Measurements from ENCODE around the gene NR3C2. TPM values are rescaled to one million over a fixed set of nuclear protein-coding genes. Genes with fewer than 3 reads are reported as not detected.
A peak's percentile ranks its signal among the peaks of the same experiment; 100 is the strongest.

Gene NR3C2
- total RNA-seq, 1 donor from 2014 or later, result 2.7 TPM

GRCh38 chr4:148426643-148427042 is 15.6 kb downstream of the NR3C2 start:
- Mint-ChIP-seq H3K4me3 (ENCODE audit: low read depth) (no peak overlapping the region), H3K9me3 (ENCODE audit: low read depth) (no peaks in the 10 kb centered on the region), H3K27ac (no peak overlapping the region), H3K27me3 (peaks cover 4% of the 10 kb centered on the region), H3K36me3 (ENCODE audit: insufficient read depth) (no peaks in the 10 kb centered on the region), H3K4me1 (ENCODE audit: low read depth) (peaks cover 12% of the 10 kb centered on the region)
- TF ChIP-seq CTCF (IDR thresholded peaks at IDR 0.05; ENCODE audit: unreplicated experiment), result no peak
- no peak for DNase-seq (ENCODE audit: low spot score, unreplicated experiment)

- Mint-ChIP-seq H3K27ac (no peak overlapping the region), H3K4me3 (ENCODE audit: low read depth) (no peak overlapping the region), H3K4me1 (ENCODE audit: low read depth) (peaks cover 4% of the 10 kb centered on the region), H3K27me3 (peaks cover 4% of the 10 kb centered on the region), H3K36me3 (ENCODE audit: insufficient read depth) (no peaks in the 10 kb centered on the region), H3K9me3 (ENCODE audit: low read depth) (no peaks in the 10 kb centered on the region)
- peak; percentile 14 for TF ChIP-seq CTCF (IDR thresholded peaks at IDR 0.05; ENCODE audit: unreplicated experiment)
- no peak for DNase-seq (ENCODE audit: low spot score, unreplicated experiment)
Observed at GRCh38 chr4:148425327-148426110, 16.7 kb downstream of the NR3C2 start.

GRCh38 chr4:148420397-148420796 is 21.8 kb downstream of the NR3C2 start:
- Mint-ChIP-seq H3K9me3 (ENCODE audit: low read depth) (no peaks in the 10 kb centered on the region), H3K36me3 (ENCODE audit: insufficient read depth) (no peaks in the 10 kb centered on the region), H3K27ac (no peak overlapping the region), H3K27me3 (no peaks in the 10 kb centered on the region), H3K4me1 (ENCODE audit: low read depth) (peaks cover 1% of the 10 kb centered on the region), H3K4me3 (ENCODE audit: low read depth) (no peak overlapping the region)
- DNase-seq (ENCODE audit: low spot score, unreplicated experiment), result no peak
- no peak for TF ChIP-seq CTCF (IDR thresholded peaks at IDR 0.05; ENCODE audit: unreplicated experiment)

GRCh38 chr4:148415500-148415899 is 26.7 kb downstream of the NR3C2 start:
- no peak for DNase-seq (ENCODE audit: low spot score, unreplicated experiment)
- H3K4me3 Mint-ChIP-seq (ENCODE audit: low read depth), result no peak overlapping the region
- no peak for TF ChIP-seq CTCF (IDR thresholded peaks at IDR 0.05; ENCODE audit: unreplicated experiment)
- peaks cover 5% of the 10 kb centered on the region for H3K4me1 Mint-ChIP-seq (ENCODE audit: low read depth)
- no peaks in the 10 kb centered on the region for H3K9me3 Mint-ChIP-seq (ENCODE audit: low read depth)
- H3K27me3 Mint-ChIP-seq, result no peaks in the 10 kb centered on the region
- H3K36me3 Mint-ChIP-seq (ENCODE audit: insufficient read depth), result no peaks in the 10 kb centered on the region
- H3K27ac Mint-ChIP-seq, result no peak overlapping the region

GRCh38 chr4:148412460-148412994 is 29.7 kb downstream of the NR3C2 start:
- H3K27ac Mint-ChIP-seq, result no peak overlapping the region
- no peaks in the 10 kb centered on the region for H3K36me3 Mint-ChIP-seq (ENCODE audit: insufficient read depth)
- TF ChIP-seq CTCF (IDR thresholded peaks at IDR 0.05; ENCODE audit: unreplicated experiment), result no peak
- no peak for DNase-seq (ENCODE audit: low spot score, unreplicated experiment)
- H3K27me3 Mint-ChIP-seq, result no peaks in the 10 kb centered on the region
- peaks cover 8% of the 10 kb centered on the region for H3K4me1 Mint-ChIP-seq (ENCODE audit: low read depth)
- no peak overlapping the region for H3K4me3 Mint-ChIP-seq (ENCODE audit: low read depth)
- H3K9me3 Mint-ChIP-seq (ENCODE audit: low read depth), result no peaks in the 10 kb centered on the region
